Keratinocyte (primary cell): ENCODE data around the gene TRIM38. TPM values are rescaled to one million over a fixed set of nuclear protein-coding genes. Genes with fewer than 3 reads are reported as not detected.

Experiments
- DNase-seq: peaks from one replicate; pipeline ENCODE4 v3.0.0-alpha.2; 2011; ENCODE audit warnings: low read depth, missing footprints, low spot score
- FAIRE-seq: peaks from 2 replicates; lab custom pipeline; 2011; peaks lifted over from hg19 to GRCh38; lab: Jason Lieb, UNC
- H2AFZ ChIP-seq: 2 replicates; pipeline ENCODE4 v1.6.0; 2012; ENCODE audit warnings: low read length, control low read depth, inconsistent platforms; ENCODE audit not compliant: control insufficient read depth
- H3K27ac ChIP-seq: 2 replicates; pipeline ENCODE4 v1.5.1; 2011; ENCODE audit warnings: low read length; ENCODE audit not compliant: control insufficient read depth, insufficient read depth
- H3K27me3 ChIP-seq: 3 replicates; pipeline ENCODE4 v1.6.0; 2011; ENCODE audit warnings: low read length; ENCODE audit not compliant: control insufficient read depth, insufficient read depth; ENCODE audit errors: extremely low read depth
- H3K36me3 ChIP-seq, 2 experiments: 2 replicates in 1 of 2; 3 replicates in 1 of 2; pipeline ENCODE4 v1.5.1; 2011; ENCODE audit warnings: low read length in 2 of 2, mild to moderate bottlenecking in 1 of 2; ENCODE audit not compliant: control insufficient read depth in 2 of 2, insufficient read depth in 2 of 2; ENCODE audit errors: extremely low read depth in 1 of 2
- H3K4me1 ChIP-seq: 3 replicates; pipeline ENCODE4 v1.5.1; 2011; ENCODE audit warnings: low read length; ENCODE audit not compliant: control insufficient read depth, insufficient read depth; ENCODE audit errors: extremely low read depth
- H3K4me2 ChIP-seq: 3 replicates; pipeline ENCODE4 v1.6.0; 2011; ENCODE audit warnings: low read depth, low read length; ENCODE audit not compliant: control insufficient read depth, insufficient read depth; ENCODE audit errors: extremely low read depth
- H3K4me3 ChIP-seq, 3 experiments: fragments of 200-600 bp in 1 of 3; sonication (generic) in 1 of 3; 2 replicates in 2 of 3; 3 replicates in 1 of 3; pipeline ENCODE4 v1.5.1; 2011 to 2016; ENCODE audit warnings: low read length in 3 of 3, mild to moderate bottlenecking in 3 of 3, control low read depth in 2 of 3, inconsistent platforms in 1 of 3, low read depth in 1 of 3, mixed read lengths in 1 of 3, mixed run types in 1 of 3, moderate library complexity in 1 of 3; ENCODE audit not compliant: control insufficient read depth in 2 of 3, insufficient read depth in 2 of 3; ENCODE audit errors: extremely low read depth in 1 of 3
- H3K79me2 ChIP-seq: 2 replicates; pipeline ENCODE4 v1.6.0; 2012; ENCODE audit warnings: low read length; ENCODE audit not compliant: control insufficient read depth, insufficient read depth
- H3K9ac ChIP-seq: 3 replicates; pipeline ENCODE4 v1.6.0; 2011; ENCODE audit warnings: low read length; ENCODE audit not compliant: control insufficient read depth, insufficient read depth; ENCODE audit errors: extremely low read depth
- H3K9me1 ChIP-seq: 3 replicates; pipeline ENCODE4 v1.6.0; 2011; ENCODE audit warnings: low read length; ENCODE audit not compliant: control insufficient read depth, insufficient read depth; ENCODE audit errors: extremely low read depth
- H3K9me3 ChIP-seq: 2 replicates; pipeline ENCODE4 v1.5.1; 2012; ENCODE audit warnings: low read depth, low read length; ENCODE audit not compliant: control insufficient read depth
- H4K20me1 ChIP-seq: 3 replicates; pipeline ENCODE4 v1.6.0; 2011; ENCODE audit warnings: low read length; ENCODE audit not compliant: control insufficient read depth, insufficient read depth; ENCODE audit errors: extremely low read depth
- CTCF ChIP-seq, 3 experiments: IDR thresholded peaks in 1 of 3; conservative IDR thresholded peaks in 1 of 3; optimal IDR thresholded peaks in 1 of 3; 2 replicates in 2 of 3; 3 replicates in 1 of 3; pipeline versions ENCODE3 to v1.5.1; 2011; ENCODE audit warnings: low read length in 3 of 3, mild to moderate bottlenecking in 3 of 3, moderate library complexity in 2 of 3, control low read depth in 1 of 3, inconsistent platforms in 1 of 3; ENCODE audit not compliant: insufficient read depth in 2 of 3; ENCODE audit errors: extremely low read depth in 1 of 3
- EZH2 ChIP-seq: IDR thresholded peaks from one replicate; pipeline ENCODE4 v1.6.1; 2012; ENCODE audit warnings: inconsistent platforms, mild to moderate bottlenecking, low read length, moderate library complexity
- dilution Hi-C: fragments of 300-500 bp; cut with MboI; formaldehyde crosslinking; loops from one replicate; pipeline ENCODE4 v1.7.0; 2020; ENCODE audit warnings: low sequenced_read_pairs; ENCODE audit not compliant: extremely low pct_ligation_motif_present
- polyA plus RNA-seq, 5 experiments: library from polyadenylated mRNA; depleted of rRNA in 3 of 5; stranded (reverse) in 3 of 5; stranded (forward) in 1 of 5; unstranded in 1 of 5; fragments of >200 nt; gene quantifications; 1 replicate in 1 of 5; 2 replicates in 3 of 5; 3 replicates in 1 of 5; pipeline versions ENCODE4 v1.2.1 to v1.2.3, GENCODE V29; 2011 to 2012; ENCODE audit warnings: missing spikeins in 2 of 5, low read depth in 1 of 5, low replicate concordance in 1 of 5

Gene TRIM38
- polyA plus RNA-seq, 1 donor (not counting 4 experiments of a cell fraction or from before 2014, with no cell fraction given) = 7.8 TPM

GRCh38 chr6:25958700-25959162, 3.9 kb upstream of the TRIM38 start:
- DNase-seq = peak; percentile 28
- H3K4me2 ChIP-seq = peak overlapping the region; percentile 51
- no peak overlapping the region for H3K27ac ChIP-seq

GRCh38 chr6:25959890-25960536, 2.6 kb upstream of the TRIM38 start:
- no peak overlapping the region for H3K27ac ChIP-seq
- no peaks in the 10 kb centered on the region for H3K27me3 ChIP-seq
- TF ChIP-seq EZH2 (no peak), CTCF (optimal IDR thresholded peaks at IDR 0.05 in 1 of 3, IDR thresholded peaks at IDR 0.05 in 1 of 3, conservative IDR thresholded peaks at IDR 0.05 in 1 of 3; ENCODE audit: extremely low read depth in 1 of 3, insufficient read depth in 2 of 3, low read length in 3 of 3) (no peak)
- dilution Hi-C loops = no loop called here
- H3K36me3 ChIP-seq = peaks cover 0 to 2% of the 10 kb centered on the region in 2 experiments
- no peak for FAIRE-seq
- no peak overlapping the region for H3K9ac ChIP-seq
- H3K4me1 ChIP-seq = peaks cover 28% of the 10 kb centered on the region
- no peak overlapping the region for H3K4me2 ChIP-seq
- H2AFZ ChIP-seq = no peak overlapping the region
- H3K9me1 ChIP-seq = no peaks in the 10 kb centered on the region
- peaks cover 15% of the 10 kb centered on the region for H3K79me2 ChIP-seq
- H4K20me1 ChIP-seq = no peaks in the 10 kb centered on the region
- no peak for DNase-seq
- peaks cover 4% of the 10 kb centered on the region for H3K9me3 ChIP-seq
- H3K4me3 ChIP-seq = no peak overlapping the region

More at GRCh38 chr6:25958700-25959162, 3.9 kb upstream of the TRIM38 start:
- Histone ChIP-seq H3K79me2 (peaks cover 7% of the 10 kb centered on the region), H3K4me3 (no peak overlapping the region), H3K36me3 (no peaks in the 10 kb centered on the region), H3K9me1 (no peaks in the 10 kb centered on the region), H3K9me3 (peaks cover 4% of the 10 kb centered on the region), H4K20me1 (no peaks in the 10 kb centered on the region), H2AFZ (peak overlapping the region; percentile 61), H3K4me1 (peaks cover 25% of the 10 kb centered on the region), H3K27me3 (no peaks in the 10 kb centered on the region), H3K9ac (no peak overlapping the region)
- dilution Hi-C loops = no loop called here
- no peak for TF ChIP-seq EZH2
- no peak for TF ChIP-seq CTCF (optimal IDR thresholded peaks at IDR 0.05 in 1 of 3, IDR thresholded peaks at IDR 0.05 in 1 of 3, conservative IDR thresholded peaks at IDR 0.05 in 1 of 3; ENCODE audit: extremely low read depth in 1 of 3, insufficient read depth in 2 of 3, low read length in 3 of 3)
- FAIRE-seq = peak; percentile 32
